K562 (cell line): ENCODE measurements around the gene DTNBP1. TPM values are rescaled to one million over a fixed set of nuclear protein-coding genes. Genes with fewer than 3 reads are reported as not detected.
A peak's percentile ranks its signal among the peaks of the same experiment; 100 is the strongest.

Source experiments
- ATAC-seq: fragments of 200-7000 bp; cut with Tn5 transposase; 3 replicates; pipeline ENCODE4 v1.9.1; 2020; ENCODE audit warnings: moderate library complexity
- BruUV-seq: library from RNA; stranded (reverse); fragments of 400-500 nt; replicated peaks from 2 replicates; lab custom pipeline; 2021; lab: Mats Ljungman, UMichigan
- CTCF ChIA-PET: fragments of 300-600 bp; formaldehyde crosslinking; extraction: SDS; loops from one replicate; lab custom pipeline; 2021; ENCODE audit warnings: low intra/inter-chr PET ratio; lab: Yijun Ruan, JAX
- POLR2A ChIA-PET: fragments of 300-600, 350-650 bp; sonication (Branson Sonifier 250); formaldehyde crosslinking; extraction: SDS; loops from one replicate; lab custom pipeline; 2021; ENCODE audit warnings: antibody characterized with exemption, inconsistent platforms; lab: Yijun Ruan, JAX
- DNase-seq, 4 experiments: peaks; one replicate each; pipeline versions ENCODE4 v3.0.0 to v3.0.0-alpha.2; 2011 to 2018; ENCODE audit warnings: low spot score in 3 of 4, mixed read lengths in 3 of 4; ENCODE audit errors: extremely low read depth in 1 of 4
- FAIRE-seq: peaks from 2 replicates; lab custom pipeline; 2011; peaks lifted over from hg19 to GRCh38; lab: Jason Lieb, UNC
- H2AFZ ChIP-seq: 2 replicates; pipeline ENCODE4 v1.6.0; 2011; ENCODE audit warnings: low read depth, low read length, control low read depth, inconsistent platforms
- H3K27ac ChIP-seq: fragments of 200-600 bp; 3 replicates; pipeline ENCODE4 v1.8.0; 2011; ENCODE audit warnings: low read depth, mild to moderate bottlenecking, control low read depth, inconsistent platforms, low read length, moderate library complexity, mixed read lengths; ENCODE audit errors: extremely low read depth
- H3K27me3 ChIP-seq, 2 experiments: fragments of 300-600 bp in 1 of 2; 2 replicates in 1 of 2; 3 replicates in 1 of 2; pipeline versions ENCODE4 v1.6.0 to v1.8.0; 2011; ENCODE audit warnings: inconsistent platforms in 2 of 2, low read length in 2 of 2, mild to moderate bottlenecking in 1 of 2, mixed read lengths in 1 of 2, moderate library complexity in 1 of 2; ENCODE audit not compliant: control insufficient read depth in 2 of 2, insufficient read depth in 2 of 2
- H3K36me3 ChIP-seq: fragments of 300-600 bp; 3 replicates; pipeline ENCODE4 v1.8.0; 2011; ENCODE audit warnings: mild to moderate bottlenecking, low read length, inconsistent platforms; ENCODE audit not compliant: control insufficient read depth, insufficient read depth
- H3K4me1 ChIP-seq, 2 experiments: fragments of 200-600 bp in 1 of 2; replicated peaks in 1 of 2; 2 replicates in 1 of 2; 3 replicates in 1 of 2; pipeline versions ENCODE4 v1.5.1 to v1.8.0; 2011; ENCODE audit warnings: inconsistent platforms in 2 of 2, low read length in 2 of 2, mild to moderate bottlenecking in 1 of 2, mixed read lengths in 1 of 2, moderate library complexity in 1 of 2; ENCODE audit not compliant: control insufficient read depth in 2 of 2, insufficient read depth in 2 of 2
- H3K4me2 ChIP-seq: 2 replicates; pipeline ENCODE4 v1.6.1; 2011; ENCODE audit warnings: low read length, control low read depth, inconsistent platforms, mixed read lengths; ENCODE audit not compliant: insufficient read depth
- H3K4me3 ChIP-seq: fragments of 200-600 bp; sonication (generic), shearing (Covaris generic); 2 replicates; pipeline ENCODE4 v1.5.1; 2016; ENCODE audit warnings: control low read depth, inconsistent platforms
- H3K79me2 ChIP-seq: fragments of 200-600 bp; 3 replicates; pipeline ENCODE4 v1.8.0; 2011; ENCODE audit warnings: low read length, inconsistent platforms; ENCODE audit not compliant: control insufficient read depth, insufficient read depth
- H3K9ac ChIP-seq, 2 experiments: 2 replicates each; pipeline versions ENCODE4 v1.6.0 to v1.6.1; 2011; ENCODE audit warnings: low read depth in 2 of 2, low read length in 2 of 2, control low read depth in 1 of 2, inconsistent platforms in 1 of 2, mild to moderate bottlenecking in 1 of 2, mixed read lengths in 1 of 2; ENCODE audit not compliant: insufficient read depth in 1 of 2
- H3K9me1 ChIP-seq: one replicate; pipeline ENCODE4 v1.6.0; 2011; ENCODE audit warnings: inconsistent platforms, mild to moderate bottlenecking, low read length, moderate library complexity; ENCODE audit not compliant: control insufficient read depth, insufficient read depth
- H3K9me3 ChIP-seq: replicated peaks from 2 replicates; pipeline ENCODE4 v1.5.1; 2011; ENCODE audit warnings: low read depth, low read length, inconsistent platforms; ENCODE audit not compliant: control insufficient read depth, insufficient read depth
- H4K20me1 ChIP-seq: replicated peaks from 2 replicates; pipeline ENCODE4 v1.6.1; 2011; ENCODE audit warnings: low read length, inconsistent platforms, mixed read lengths; ENCODE audit not compliant: control insufficient read depth, insufficient read depth
- C11orf30 ChIP-seq: fragments of 450-650 bp; IDR thresholded peaks from 2 replicates; pipeline ENCODE4 v1.6.1; 2016; ENCODE audit warnings: low read depth, mild to moderate bottlenecking
- HLTF ChIP-seq: fragments of 450-650 bp; IDR thresholded peaks from 2 replicates; pipeline ENCODE4 v1.6.1; 2016
- TSC22D4 ChIP-seq: fragments of 450-650 bp; IDR thresholded peaks from 2 replicates; pipeline ENCODE4 v1.6.1; 2016; ENCODE audit warnings: missing genetic modification characterization, missing biosample characterization, control low read depth
- VEZF1 ChIP-seq: fragments of 200-800 bp; sonication (Bioruptor generic); IDR thresholded peaks from 2 replicates; pipeline ENCODE4 v1.6.1; 2017; ENCODE audit warnings: missing genetic modification characterization, missing compliant biosample characterization
- ZBTB2 ChIP-seq: fragments of 450-650 bp; IDR thresholded peaks from 2 replicates; pipeline ENCODE4 v1.6.1; 2016; ENCODE audit warnings: antibody characterized with exemption
- ZNF121 ChIP-seq: sonication (generic); formaldehyde crosslinking; conservative IDR thresholded peaks from 2 replicates; pipeline ENCODE4 v1.8.0; 2022; ENCODE audit warnings: missing genetic modification reagents
- ZNF24 ChIP-seq: fragments of 450-650 bp; IDR thresholded peaks from 2 replicates; pipeline ENCODE4 v1.6.1; 2016
- ZNF445 ChIP-seq: fragments of 250-450 bp; sonication (Bioruptor Pico); IDR thresholded peaks from 2 replicates; pipeline ENCODE4 v1.4.0; 2020; ENCODE audit warnings: low read depth, mild to moderate bottlenecking, moderate library complexity
- ZNF79 ChIP-seq: fragments of 250-450 bp; sonication (Bioruptor Pico); IDR thresholded peaks from 2 replicates; pipeline ENCODE4 v1.4.0; 2020; ENCODE audit warnings: low read depth, mild to moderate bottlenecking, moderate library complexity
- WGBS: fragments of 100-300 bp; shearing (Covaris generic); methylation state at CpG from one replicate; pipeline ENCODE4 v1.1.6; 2016; ENCODE audit warnings: low coverage, mixed read lengths; ENCODE audit not compliant: insufficient coverage; ENCODE audit errors: missing lambda C conversion rate; 5-methylcytosine and 5-hydroxymethylcytosine counted together
- in situ Hi-C: fragments of 300-500 bp; cut with MboI; formaldehyde crosslinking; loops from 4 replicates; pipeline ENCODE4 v1.15.0; 2018; ENCODE audit warnings: inconsistent platforms, mixed read lengths
- intact Hi-C: fragments of 100-400 bp; cut with micrococcal nuclease; formaldehyde crosslinking; loops from 2 replicates; pipeline ENCODE4 v1.14.2; 2022
- polyA plus RNA-seq, 8 experiments: library from polyadenylated mRNA; depleted of rRNA in 4 of 8; stranded (reverse) in 5 of 8; unstranded in 3 of 8; fragments of >200 nt; fragmentation: Nextera tagmentation in 2 of 8; fragmentation: Illumina TruSeq in 1 of 8; extraction: Ambion mirVana in 2 of 8; extraction: Trizol in 1 of 8; gene quantifications; 2 replicates each; pipeline versions ENCODE4 v1.2.1 to v1.2.3, GENCODE V29; 2011 to 2014; ENCODE audit warnings: inconsistent platforms in 1 of 8, missing spikeins in 1 of 8
- total RNA-seq, 7 experiments: library from RNA; depleted of rRNA in 6 of 7; stranded (reverse); fragments of >200 nt in 6 of 7; fragmentation: Illumina TruSeq in 2 of 7; extraction: Trizol in 2 of 7; gene quantifications; 2 replicates each; pipeline versions ENCODE4 v1.2.1 to v1.2.3, GENCODE V29; 2011 to 2021; ENCODE audit warnings: low replicate concordance in 1 of 7

DTNBP1 gene
- total and polyA plus RNA-seq, 9 of the 15 experiments (the other 6 are each of a cell fraction or from before 2014, with no cell fraction given): 16.7 to 54.5 (median 21.4) TPM

- TF ChIP-seq VEZF1 (CRISPR knock-in tag): no peak
Measured at GRCh38 chr6:15573384-15573783, 89.4 kb downstream of the DTNBP1 start (continued).

GRCh38 chr6:15572296-15573016 is 90.4 kb downstream of the DTNBP1 start:
- CTCF ChIA-PET: no interaction called here
- Histone ChIP-seq H3K9me1 (no peaks in the 10 kb centered on the region), H3K4me3 (no peak overlapping the region), H3K4me1 (peaks cover 9 to 44% of the 10 kb centered on the region in 2 experiments), H3K36me3 (peaks cover 6% of the 10 kb centered on the region; the same call in 1 of the 3 replicates)
- BruUV-seq: no TSS peak
- no peak for TF ChIP-seq ZBTB2
- no peak for TF ChIP-seq C11orf30
- TF ChIP-seq ZNF79 (CRISPR knock-in tag): no peak
- no peak for TF ChIP-seq TSC22D4 (tag)
- no peak for TF ChIP-seq ZNF24
- 0 out of 2 replicates have a peak, but pooled peaks have one; percentile 18 for TF ChIP-seq ZNF121 (CRISPR knock-in tag)
- no peak for TF ChIP-seq ZNF445
- TF ChIP-seq HLTF: no peak
- TF ChIP-seq, all 486 proteins: peak for 1
- FAIRE-seq (no peak), ATAC-seq (no peak), DNase-seq (no peak)
- WGBS: 77% methylated on average over 5 of the region's 5 CpGs
- Histone ChIP-seq H3K27ac (no peak overlapping the region), H3K9me3 (peaks cover 4% of the 10 kb centered on the region; the same call in 1 of the 2 replicates), H3K9ac (no peak overlapping the region), H3K27me3 (no peaks in the 10 kb centered on the region), H2AFZ (no peak overlapping the region), H4K20me1 (no peaks in the 10 kb centered on the region), H3K79me2 (peaks cover 13% of the 10 kb centered on the region), H3K4me2 (no peak overlapping the region)
- POLR2A ChIA-PET: interaction anchor here (1.0 to 1.8 kb wide), 5 partner anchors 8 to 19 kb away, joined by 3 to 4 read pairs (median 3); no protein-coding TSS in a partner anchor
- intact Hi-C loops (no loop called here), in situ Hi-C loops (no loop called here)
